ENCODE results near the gene MEIOSIN. TPM values are rescaled to one million over a fixed set of nuclear protein-coding genes. Genes with fewer than 3 reads are reported as not detected.

MEIOSIN gene
- polyA plus RNA-seq, 1 donor from 2014 or later: not detected

- Histone ChIP-seq H3F3A (ENCODE audit: insufficient read depth, low read length, poor library complexity, severe bottlenecking) (no peaks in the 10 kb centered on the region), H3K9ac (ENCODE audit: low read length) (no peak overlapping the region), H3K27ac (ENCODE audit: low read length) (no peak overlapping the region), H3K4me2 (ENCODE audit: low read length) (no peak overlapping the region), H3K9me3 (ENCODE audit: low read length) (no peaks in the 10 kb centered on the region), H3K4me3 (ENCODE audit: low read length) (no peak overlapping the region), H3K36me3 (ENCODE audit: insufficient read depth, low read length) (no peaks in the 10 kb centered on the region), H4K20me1 (ENCODE audit: insufficient read depth) (no peaks in the 10 kb centered on the region), H3K27me3 (ENCODE audit: insufficient read depth, low read depth, low read length) (no peaks in the 10 kb centered on the region), H2AFZ (ENCODE audit: low read depth, low read length) (no peak overlapping the region), H3K79me2 (replicated peaks; ENCODE audit: insufficient read depth, low read length) (peaks cover 23% of the 10 kb centered on the region), H3K9me2 (ENCODE audit: insufficient read depth, low read length) (no peaks in the 10 kb centered on the region)
- no peak for TF ChIP-seq TAF1 (IDR thresholded peaks at IDR 0.05; ENCODE audit: low read depth)
- no peak for TF ChIP-seq SMC3 (conservative IDR thresholded peaks at IDR 0.05; ENCODE audit: poor library complexity)
- TF ChIP-seq RAD21 (conservative IDR thresholded peaks at IDR 0.05): no peak
- TF ChIP-seq EZH2 (IDR thresholded peaks at IDR 0.05; ENCODE audit: borderline replicate concordance, insufficient read depth, low read length, poor library complexity, severe bottlenecking): no peak
- TF ChIP-seq MXI1 (conservative IDR thresholded peaks at IDR 0.05; ENCODE audit: poor library complexity, severe bottlenecking): no peak
Observed at GRCh38 chr19:45713141-45713540, 20.1 kb upstream of the MEIOSIN start.

GRCh38 chr19:45715139-45715538 is 18.1 kb upstream of the MEIOSIN start:
- H3K79me2 ChIP-seq (replicated peaks; ENCODE audit: insufficient read depth, low read length): peaks cover 37% of the 10 kb centered on the region
- H4K20me1 ChIP-seq (ENCODE audit: insufficient read depth): no peaks in the 10 kb centered on the region
- H3K4me3 ChIP-seq (ENCODE audit: low read length): no peak overlapping the region
- TF ChIP-seq EZH2 (IDR thresholded peaks at IDR 0.05; ENCODE audit: borderline replicate concordance, insufficient read depth, low read length, poor library complexity, severe bottlenecking) (no peak), TAF1 (IDR thresholded peaks at IDR 0.05; ENCODE audit: low read depth) (no peak), EP300 (conservative IDR thresholded peaks at IDR 0.05; ENCODE audit: poor library complexity, severe bottlenecking) (no peak), POLR2AphosphoS5 (IDR thresholded peaks at IDR 0.05) (no peak), REST (IDR thresholded peaks at IDR 0.05; ENCODE audit: borderline replicate concordance) (no peak), RAD21 (conservative IDR thresholded peaks at IDR 0.05) (no peak), MXI1 (conservative IDR thresholded peaks at IDR 0.05; ENCODE audit: poor library complexity, severe bottlenecking) (no peak), SMC3 (conservative IDR thresholded peaks at IDR 0.05; ENCODE audit: poor library complexity) (no peak), CTCF (IDR thresholded peaks at IDR 0.05; ENCODE audit: poor library complexity, severe bottlenecking) (no peak)
- H3K4me2 ChIP-seq (ENCODE audit: low read length): no peak overlapping the region
- no peaks in the 10 kb centered on the region for H3K27me3 ChIP-seq (ENCODE audit: insufficient read depth, low read depth, low read length)
- no peaks in the 10 kb centered on the region for H3K36me3 ChIP-seq (ENCODE audit: insufficient read depth, low read length)
- no peaks in the 10 kb centered on the region for H3F3A ChIP-seq (ENCODE audit: insufficient read depth, low read length, poor library complexity, severe bottlenecking)
- no peak overlapping the region for H3K27ac ChIP-seq (ENCODE audit: low read length)
- no peaks in the 10 kb centered on the region for H3K9me3 ChIP-seq (ENCODE audit: low read length)
- H2AFZ ChIP-seq (ENCODE audit: low read depth, low read length): no peak overlapping the region
- H3K9ac ChIP-seq (ENCODE audit: low read length): no peak overlapping the region
- no peaks in the 10 kb centered on the region for H3K9me2 ChIP-seq (ENCODE audit: insufficient read depth, low read length)
